Measurements from ENCODE around the gene CRIP1.

The CRIP1 gene

DNA sequence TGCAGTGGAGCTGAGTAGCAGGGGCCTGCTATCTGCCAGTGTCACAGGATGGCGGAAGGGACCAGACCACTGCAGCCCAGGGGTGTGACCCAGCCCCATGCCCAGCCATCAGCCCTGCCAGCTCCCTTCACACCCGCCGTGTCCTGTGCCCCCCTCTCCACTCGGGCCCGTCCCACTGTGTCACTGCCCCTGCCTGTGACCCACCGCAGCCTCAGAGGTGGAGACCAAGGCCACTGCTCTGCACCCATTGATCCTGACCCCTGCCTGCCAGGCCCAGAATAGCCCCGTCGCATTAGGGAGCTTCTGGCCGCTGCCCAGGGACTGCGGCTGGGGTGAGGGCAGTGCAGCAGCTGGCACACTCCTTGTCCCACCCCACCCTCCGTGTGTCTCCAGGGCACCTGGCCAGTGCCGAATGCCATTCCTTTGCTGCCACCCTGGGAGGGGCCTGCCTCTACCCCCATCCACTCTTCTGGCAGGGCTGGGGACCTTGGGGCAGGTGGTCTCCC is 14.1 kb upstream of the CRIP1 start:
- Mint-ChIP-seq H3K4me3 (no peak overlapping the region), H3K4me1 (ENCODE audit: low read depth) (peaks cover 12% of the 10 kb centered on the region), H3K27me3 (no peaks in the 10 kb centered on the region), H3K9me3 (ENCODE audit: low read depth) (no peaks in the 10 kb centered on the region), H3K36me3 (no peaks in the 10 kb centered on the region), H3K27ac (no peak overlapping the region)

DNA sequence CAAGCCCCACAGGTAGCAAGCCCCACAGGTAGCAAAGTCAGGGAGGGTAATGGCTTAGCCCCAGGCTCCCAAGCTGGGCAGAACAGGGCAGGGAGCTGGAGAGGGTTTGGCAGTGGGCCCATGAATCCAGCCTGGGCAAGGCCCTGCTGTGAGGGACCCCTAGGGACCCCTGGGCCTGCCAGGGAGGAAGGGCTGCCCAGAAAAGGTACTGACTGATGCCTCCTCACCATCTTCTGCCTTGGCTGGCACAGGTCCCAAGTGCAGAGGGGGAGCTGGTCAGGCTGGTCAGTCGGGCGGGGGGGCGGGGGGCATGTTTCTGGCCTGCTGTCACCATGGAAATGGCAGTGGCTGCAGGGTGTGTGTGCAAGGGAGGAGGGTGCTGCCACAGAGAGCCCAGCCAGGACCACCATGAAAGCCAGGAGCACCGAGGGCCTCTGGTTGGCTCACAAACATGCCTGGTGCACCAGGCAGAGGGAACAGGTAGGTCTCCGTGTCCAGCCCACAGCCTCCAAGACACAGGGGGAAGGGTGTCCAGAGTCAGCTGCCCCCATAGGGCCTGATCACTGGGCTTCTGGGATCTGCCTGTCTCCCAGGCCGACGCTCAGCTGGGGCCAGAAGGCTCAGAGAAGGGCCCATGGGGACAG is 13.5 kb upstream of the CRIP1 start:
- H3K9me3 Mint-ChIP-seq (ENCODE audit: low read depth), result no peaks in the 10 kb centered on the region

DNA sequence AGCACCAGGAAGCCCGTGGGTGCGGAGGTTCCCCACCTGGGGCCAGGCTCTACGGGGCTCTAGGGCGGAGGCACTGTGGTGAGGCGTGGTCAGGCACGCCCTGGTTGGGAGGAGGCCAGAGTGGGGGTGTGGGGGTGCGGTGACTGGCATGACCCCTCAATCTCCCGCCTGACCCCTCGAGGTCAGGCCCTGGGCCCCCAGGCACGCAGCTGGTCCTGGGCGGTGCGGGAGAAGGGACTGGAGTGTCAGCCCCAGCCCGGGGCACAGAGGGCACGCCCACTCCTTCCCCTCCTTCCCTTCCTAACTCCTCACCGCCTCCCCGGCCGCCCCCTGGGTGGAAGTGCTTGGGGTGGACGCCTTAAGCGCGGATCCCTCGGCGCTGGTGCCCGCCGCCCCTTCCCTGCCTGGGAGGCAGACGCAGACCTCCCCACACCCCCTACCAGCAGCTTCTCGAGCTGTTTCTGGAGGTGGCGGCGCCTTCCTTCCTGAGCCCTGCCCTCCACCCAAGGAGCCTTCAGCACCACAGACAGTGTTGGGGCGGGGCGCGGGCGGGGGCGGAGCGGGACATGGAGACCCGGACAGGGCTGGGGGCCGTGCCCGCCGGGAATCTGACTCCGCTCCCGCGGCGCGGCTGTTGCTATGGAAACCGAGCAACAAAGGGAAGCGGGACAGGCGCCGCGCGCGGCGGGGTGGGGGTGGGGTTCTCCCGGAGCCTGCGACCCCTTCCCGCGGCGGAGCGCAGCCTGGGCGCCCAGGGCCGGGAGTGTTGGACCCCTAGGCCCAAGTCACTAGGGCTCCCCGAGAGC is 12.8 kb upstream of the CRIP1 start:
- Mint-ChIP-seq H3K36me3 (no peaks in the 10 kb centered on the region), H3K9me3 (ENCODE audit: low read depth) (no peaks in the 10 kb centered on the region), H3K4me3 (peak overlapping the region; percentile 44), H3K27ac (no peak overlapping the region), H3K27me3 (no peaks in the 10 kb centered on the region), H3K4me1 (ENCODE audit: low read depth) (peaks cover 12% of the 10 kb centered on the region)

More for the DNA sequence above, 13.5 kb upstream of the CRIP1 start:
- no peaks in the 10 kb centered on the region for H3K36me3 Mint-ChIP-seq
- H3K27ac Mint-ChIP-seq, result no peak overlapping the region
- no peaks in the 10 kb centered on the region for H3K27me3 Mint-ChIP-seq
- H3K4me3 Mint-ChIP-seq, result peak overlapping the region; percentile 40
- H3K4me1 Mint-ChIP-seq (ENCODE audit: low read depth), result peaks cover 12% of the 10 kb centered on the region

DNA sequence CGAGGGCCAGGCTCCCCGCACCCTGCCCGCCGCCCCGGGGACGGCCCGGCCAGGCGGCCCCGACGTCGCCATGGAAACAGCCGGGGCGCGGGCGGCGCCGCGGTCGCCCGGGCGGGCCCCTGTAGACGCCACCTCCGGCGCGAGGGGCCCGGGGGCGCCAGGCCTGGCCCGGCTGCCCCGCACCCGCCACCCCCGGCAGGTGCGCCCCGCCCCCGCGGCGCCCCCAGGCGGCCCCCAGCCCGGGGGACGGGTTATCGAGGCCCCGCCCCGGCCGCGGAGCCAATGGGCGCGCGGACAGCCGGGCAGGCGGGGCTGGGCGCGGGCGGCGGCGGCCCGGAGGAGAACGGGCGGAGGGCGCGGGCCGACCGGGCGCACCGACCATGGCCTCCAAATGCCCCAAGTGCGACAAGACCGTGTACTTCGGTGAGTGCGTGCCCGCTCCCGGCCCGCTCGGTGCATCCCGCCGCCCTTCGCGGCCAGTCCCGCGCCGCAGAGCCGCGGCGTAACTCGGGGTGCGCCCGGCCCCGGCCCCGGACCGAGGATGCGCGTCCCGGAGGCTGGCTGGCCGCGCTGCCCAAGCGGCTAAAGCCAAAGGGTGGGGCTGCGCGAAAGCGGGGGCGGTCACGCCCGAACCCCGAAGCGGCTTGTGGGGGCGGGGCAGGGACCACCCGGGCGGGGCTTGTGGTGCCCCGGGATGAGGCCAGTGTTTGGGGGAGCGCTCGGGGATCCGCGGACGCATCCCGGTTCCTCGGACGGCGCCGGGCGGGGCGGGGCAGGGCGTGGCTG is 12.0 kb upstream of the CRIP1 start, which contains the start of gene CRIP2:
CRIP2 (plus strand) TSS at position 339 of the 786 bp plus-strand sequence; CDS start at position 381, 42 bp downstream.
- Mint-ChIP-seq H3K4me1 (ENCODE audit: low read depth) (peaks cover 14% of the 10 kb centered on the region), H3K27ac (no peak within 1 kb of the TSS), H3K9me3 (ENCODE audit: low read depth) (no peaks in the 10 kb centered on the region), H3K36me3 (no peaks in the 10 kb centered on the region), H3K4me3 (peak within 1 kb of the TSS; percentile 44), H3K27me3 (no peaks in the 10 kb centered on the region)

DNA sequence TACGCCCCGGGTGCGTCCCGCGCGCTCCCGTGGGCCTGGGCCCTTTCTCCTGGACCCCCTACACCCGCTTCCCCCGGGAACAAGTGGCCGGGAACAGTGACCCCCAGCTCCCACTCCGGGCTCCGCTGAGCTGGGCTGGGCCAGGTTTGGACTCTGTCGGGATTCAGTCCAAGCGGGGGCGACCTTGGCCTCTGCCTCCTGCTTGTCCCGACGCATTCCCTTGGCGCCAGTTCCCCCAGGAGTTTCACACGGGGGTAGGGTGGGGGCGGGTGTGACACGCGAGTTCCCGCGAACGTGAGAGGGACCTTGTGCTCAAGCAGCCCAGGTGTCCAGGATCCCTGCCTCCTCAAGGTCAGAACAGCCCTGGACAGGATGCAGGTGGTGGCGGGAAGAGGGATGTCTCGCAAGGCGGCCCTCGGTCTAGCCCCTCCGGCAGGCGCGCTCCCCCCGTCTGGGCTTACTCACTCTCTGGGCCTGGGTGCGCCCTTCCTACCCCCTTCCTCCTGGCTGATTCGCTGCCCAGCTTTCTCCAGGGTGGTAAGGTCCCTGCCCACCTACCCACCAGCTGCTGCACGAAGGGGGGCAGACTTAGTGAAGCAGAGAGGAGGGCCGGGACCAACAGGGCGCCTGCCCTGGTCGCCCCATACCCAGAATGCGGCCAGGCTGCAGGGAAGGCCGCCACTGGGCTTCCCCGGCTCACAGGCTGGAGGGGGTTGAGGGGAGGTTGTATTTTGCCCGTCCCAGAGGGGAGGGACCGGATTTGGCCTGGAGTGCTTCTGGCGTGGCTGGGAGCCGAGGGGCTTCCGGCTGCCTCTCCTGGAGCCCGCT is 11.2 kb upstream of the CRIP1 start:
- H3K4me3 Mint-ChIP-seq, result peak overlapping the region; percentile 23
- peaks cover 22% of the 10 kb centered on the region for H3K4me1 Mint-ChIP-seq (ENCODE audit: low read depth)
- H3K36me3 Mint-ChIP-seq, result no peaks in the 10 kb centered on the region
- no peak overlapping the region for H3K27ac Mint-ChIP-seq
- H3K9me3 Mint-ChIP-seq (ENCODE audit: low read depth), result no peaks in the 10 kb centered on the region
- no peaks in the 10 kb centered on the region for H3K27me3 Mint-ChIP-seq

DNA sequence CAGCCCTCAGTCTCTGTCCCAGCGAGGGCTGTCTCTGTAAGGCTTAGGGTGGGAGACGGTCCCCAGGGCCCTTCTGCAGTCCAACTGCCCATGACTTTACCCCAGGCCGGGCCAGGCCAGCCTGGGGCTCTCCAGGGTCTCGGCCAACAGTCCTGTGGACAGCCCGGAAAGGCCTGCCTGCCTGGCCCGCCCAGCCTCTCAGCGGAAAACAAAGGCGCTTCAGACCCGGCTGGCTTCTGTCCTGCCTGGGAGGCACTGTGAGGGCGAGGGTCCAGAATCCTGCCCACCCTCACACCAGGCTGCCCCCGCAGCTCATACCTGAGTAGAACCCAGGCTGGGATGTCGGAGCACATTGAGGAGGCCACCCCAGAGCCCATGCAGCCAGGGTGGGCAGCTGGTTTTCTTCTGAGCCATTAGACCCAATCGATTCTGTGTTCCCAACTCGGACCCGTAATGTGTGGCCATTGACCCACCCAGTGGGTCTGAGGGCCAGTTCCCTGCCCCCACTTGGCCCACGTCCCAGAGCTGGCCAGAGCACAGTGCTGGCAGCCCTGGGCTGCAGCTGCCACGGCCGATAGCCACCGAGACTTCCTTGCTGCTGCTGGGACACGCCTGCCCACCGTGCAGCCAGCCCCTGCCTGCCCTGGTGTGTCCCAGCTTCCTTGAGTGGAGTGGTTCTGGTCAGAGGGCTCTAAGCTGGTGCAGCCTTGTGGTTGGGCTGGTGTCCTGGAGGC is 10.4 kb upstream of the CRIP1 start:
- Mint-ChIP-seq H3K4me3 (peak overlapping the region; percentile 40), H3K27ac (no peak overlapping the region), H3K9me3 (ENCODE audit: low read depth) (no peaks in the 10 kb centered on the region), H3K27me3 (no peaks in the 10 kb centered on the region), H3K4me1 (ENCODE audit: low read depth) (peaks cover 28% of the 10 kb centered on the region), H3K36me3 (no peaks in the 10 kb centered on the region)

DNA sequence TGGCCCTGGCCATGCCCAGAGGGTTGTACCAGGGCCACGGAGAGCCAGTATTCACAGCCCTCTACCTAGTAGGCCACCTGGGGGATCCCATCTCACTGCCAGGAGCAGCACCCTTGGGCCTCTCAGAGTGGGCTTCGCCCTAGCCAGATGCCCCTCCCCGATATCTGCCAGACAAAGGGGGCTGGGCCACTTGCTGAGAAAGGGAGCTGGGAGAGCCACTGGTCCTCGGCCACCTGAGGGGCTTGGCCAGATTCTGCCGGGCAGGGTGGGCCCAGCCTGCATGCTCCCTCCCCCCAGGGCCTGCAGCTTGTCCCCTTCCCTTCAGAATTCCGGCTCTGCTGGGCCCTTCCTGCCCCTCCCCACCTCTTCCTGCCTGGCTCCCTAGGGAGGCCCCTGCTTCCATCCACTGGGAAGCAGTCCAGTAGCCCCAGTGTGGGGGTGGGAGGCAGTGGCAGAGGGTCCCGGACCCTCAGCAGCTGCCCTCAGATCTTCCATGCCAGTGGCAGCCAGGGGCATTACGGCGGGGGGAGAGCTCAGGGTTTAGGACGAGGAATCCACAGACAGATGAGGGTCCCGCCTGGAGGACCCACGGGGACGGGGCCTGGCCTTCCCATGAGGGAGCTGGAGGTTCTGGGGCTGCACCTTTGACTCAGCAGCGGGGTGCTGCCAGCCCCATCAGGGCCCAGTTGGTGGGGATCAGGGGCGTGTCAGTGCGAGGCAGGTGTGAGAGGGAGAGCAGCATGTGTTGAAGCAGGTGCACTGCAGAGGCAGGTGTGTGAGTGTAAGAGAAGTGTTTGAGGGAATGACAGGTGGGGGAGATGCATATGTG is 9.6 kb upstream of the CRIP1 start:
- peaks cover 32% of the 10 kb centered on the region for H3K4me1 Mint-ChIP-seq (ENCODE audit: low read depth)
- peak overlapping the region; percentile 52 for H3K4me3 Mint-ChIP-seq
- H3K27ac Mint-ChIP-seq, result no peak overlapping the region

DNA sequence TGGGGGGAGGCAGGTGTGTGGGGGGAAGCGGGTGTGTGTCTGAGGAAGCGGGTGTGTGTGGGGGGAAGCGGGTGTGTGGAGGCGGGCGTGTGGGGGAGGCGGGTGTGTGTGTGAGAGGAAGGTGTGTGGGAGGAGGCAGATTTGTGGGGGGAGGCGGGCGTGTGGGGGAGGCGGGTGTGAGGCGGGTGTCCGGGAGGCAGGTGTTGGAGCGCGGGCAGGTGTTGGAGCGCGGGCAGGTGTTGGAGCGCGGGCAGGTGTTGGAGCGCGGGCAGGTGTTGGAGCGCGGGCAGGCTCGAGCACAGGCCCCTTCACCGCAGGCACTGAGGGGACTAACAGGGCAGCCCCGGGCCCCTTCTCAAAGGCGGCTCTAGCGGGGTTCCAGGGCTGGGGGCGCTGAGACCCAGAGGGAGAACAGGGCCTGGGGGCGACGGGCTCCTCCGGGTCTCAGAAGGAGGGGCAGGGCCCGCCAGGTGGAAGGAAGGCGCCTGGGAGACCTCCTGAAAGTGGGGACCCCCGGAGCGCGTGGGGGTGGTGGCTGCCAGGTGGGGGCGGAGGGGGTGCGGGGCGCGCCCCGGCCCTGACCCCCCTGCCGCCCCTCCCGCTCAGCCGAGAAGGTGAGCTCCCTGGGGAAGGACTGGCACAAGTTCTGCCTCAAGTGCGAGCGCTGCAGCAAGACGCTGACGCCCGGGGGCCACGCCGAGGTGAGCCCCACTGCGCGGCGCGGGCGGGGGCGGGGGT is 8.9 kb upstream of the CRIP1 start:
- Mint-ChIP-seq H3K4me1 (ENCODE audit: low read depth) (peaks cover 38% of the 10 kb centered on the region), H3K27ac (no peak overlapping the region), H3K4me3 (no peak overlapping the region), H3K9me3 (ENCODE audit: low read depth) (no peaks in the 10 kb centered on the region), H3K36me3 (no peaks in the 10 kb centered on the region), H3K27me3 (no peaks in the 10 kb centered on the region)

More for the DNA sequence above, 9.6 kb upstream of the CRIP1 start:
- no peaks in the 10 kb centered on the region for H3K27me3 Mint-ChIP-seq
- H3K9me3 Mint-ChIP-seq (ENCODE audit: low read depth), result no peaks in the 10 kb centered on the region
- H3K36me3 Mint-ChIP-seq, result no peaks in the 10 kb centered on the region

DNA sequence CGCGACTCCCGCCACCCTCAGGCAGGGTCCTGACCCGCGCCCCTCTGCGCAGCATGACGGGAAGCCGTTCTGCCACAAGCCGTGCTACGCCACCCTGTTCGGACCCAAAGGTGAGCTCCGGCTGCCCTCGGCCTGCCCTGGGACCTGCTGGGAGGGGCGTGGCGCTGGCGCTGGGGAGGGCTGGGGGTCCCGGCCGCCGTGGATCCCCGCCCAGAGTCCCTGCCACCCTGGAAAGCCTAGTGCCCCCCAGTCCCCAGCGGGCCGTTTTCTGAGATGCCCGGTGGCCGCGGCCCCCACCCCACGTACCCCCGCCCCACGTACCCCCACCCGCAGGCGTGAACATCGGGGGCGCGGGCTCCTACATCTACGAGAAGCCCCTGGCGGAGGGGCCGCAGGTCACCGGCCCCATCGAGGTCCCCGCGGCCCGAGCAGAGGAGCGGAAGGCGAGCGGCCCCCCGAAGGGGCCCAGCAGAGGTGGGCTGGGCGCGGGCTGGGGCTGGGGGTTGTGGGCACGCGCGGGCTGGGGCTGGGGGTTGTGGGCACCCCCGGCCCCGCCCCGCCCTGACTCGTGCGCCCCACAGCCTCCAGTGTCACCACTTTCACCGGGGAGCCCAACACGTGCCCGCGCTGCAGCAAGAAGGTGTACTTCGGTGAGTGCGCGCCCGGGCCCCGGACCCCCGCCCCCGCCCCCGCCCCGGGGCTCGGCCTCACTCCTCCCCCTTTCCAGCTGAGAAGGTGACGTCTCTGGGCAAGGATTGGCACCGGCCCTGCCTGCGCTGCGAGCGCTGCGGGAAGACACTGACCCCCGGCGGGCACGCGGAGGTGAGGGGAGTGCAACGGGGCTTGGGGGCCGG is 8.1 kb upstream of the CRIP1 start:
- Mint-ChIP-seq H3K4me1 (ENCODE audit: low read depth) (peaks cover 40% of the 10 kb centered on the region), H3K36me3 (no peaks in the 10 kb centered on the region), H3K4me3 (no peak overlapping the region), H3K27ac (no peak overlapping the region), H3K27me3 (no peaks in the 10 kb centered on the region), H3K9me3 (ENCODE audit: low read depth) (no peaks in the 10 kb centered on the region)

DNA sequence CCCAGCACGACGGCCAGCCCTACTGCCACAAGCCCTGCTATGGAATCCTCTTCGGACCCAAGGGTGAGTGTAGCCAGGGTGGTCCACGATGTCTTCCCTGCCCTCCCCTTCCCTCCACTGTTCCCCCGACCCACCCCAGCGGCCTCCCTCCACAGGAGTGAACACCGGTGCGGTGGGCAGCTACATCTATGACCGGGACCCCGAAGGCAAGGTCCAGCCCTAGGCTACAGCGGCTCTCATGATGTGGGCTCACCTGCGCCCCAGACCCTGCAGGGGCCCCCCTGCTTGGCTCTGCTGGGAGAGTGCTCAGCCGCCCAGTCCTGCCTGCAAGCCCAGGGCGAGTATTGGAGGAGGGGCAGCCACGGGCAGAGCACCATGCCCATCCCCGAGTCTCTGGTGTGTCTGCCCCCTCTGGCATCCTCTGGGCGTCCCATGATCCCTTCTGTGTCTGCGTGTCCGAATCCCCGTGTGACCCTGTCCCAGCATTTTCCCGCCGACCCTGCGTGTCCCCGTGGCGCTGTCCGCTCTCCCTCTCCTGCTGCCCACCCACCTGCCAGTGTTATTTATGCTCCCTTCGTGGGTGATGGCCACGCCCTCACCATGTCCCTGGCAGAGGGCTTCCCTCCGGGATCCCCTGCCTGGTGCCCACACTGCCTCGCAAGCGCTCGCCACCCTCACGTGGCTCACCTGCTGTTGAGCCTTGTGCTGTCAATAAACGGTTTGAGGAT is 7.1 kb upstream of the CRIP1 start:
- no peaks in the 10 kb centered on the region for H3K9me3 Mint-ChIP-seq (ENCODE audit: low read depth)
- no peak overlapping the region for H3K27ac Mint-ChIP-seq
- no peaks in the 10 kb centered on the region for H3K36me3 Mint-ChIP-seq
- no peaks in the 10 kb centered on the region for H3K27me3 Mint-ChIP-seq
- H3K4me1 Mint-ChIP-seq (ENCODE audit: low read depth), result peaks cover 44% of the 10 kb centered on the region
- H3K4me3 Mint-ChIP-seq, result peak overlapping the region; percentile 62

DNA sequence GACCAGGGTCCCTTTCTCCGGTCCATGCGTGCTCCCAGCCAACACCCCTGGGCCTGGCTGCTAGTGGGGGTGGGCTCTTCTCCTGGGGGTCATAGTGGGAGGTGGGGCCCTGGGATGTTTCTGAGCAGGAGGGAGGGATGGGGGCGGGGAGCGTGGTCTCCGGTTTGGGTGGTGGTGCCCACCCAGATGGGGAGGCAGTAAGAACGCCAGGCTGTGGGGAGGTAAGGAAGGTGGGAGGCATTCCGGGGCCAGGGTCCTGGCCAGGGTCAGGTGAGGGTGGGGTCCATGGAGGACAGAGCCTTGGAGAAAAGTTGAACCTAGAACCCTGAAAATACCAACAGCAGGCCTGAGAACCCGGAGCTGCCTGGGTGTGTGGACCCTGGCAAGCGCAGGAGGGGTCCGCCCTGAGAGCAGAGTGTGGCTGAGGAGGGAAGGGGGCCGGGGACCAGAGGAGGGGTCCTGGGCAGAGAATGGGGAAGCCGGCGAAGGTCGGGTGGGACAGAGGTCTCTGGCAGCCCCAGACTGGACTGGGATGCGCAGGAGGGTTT is 6.4 kb upstream of the CRIP1 start:
- no peaks in the 10 kb centered on the region for H3K9me3 Mint-ChIP-seq (ENCODE audit: low read depth)
- H3K4me3 Mint-ChIP-seq, result peak overlapping the region; percentile 62
- H3K36me3 Mint-ChIP-seq, result no peaks in the 10 kb centered on the region
- H3K4me1 Mint-ChIP-seq (ENCODE audit: low read depth), result peaks cover 47% of the 10 kb centered on the region
- no peak overlapping the region for H3K27ac Mint-ChIP-seq
- no peaks in the 10 kb centered on the region for H3K27me3 Mint-ChIP-seq
